GM19395 (cell line): ENCODE results near the gene KRTAP10-8.
"Not testable (repeated sequence)": the region's sequence is repeated elsewhere in the genome, so short reads cannot be mapped to it uniquely, and the experiment has no call there.

Experiments used
- ATAC-seq: cut with Tn5 transposase; IDR thresholded peaks from one replicate; pipeline ENCODE4 v1.9.1; 2021; ENCODE audit warnings: mild to moderate bottlenecking, moderate library complexity; ENCODE audit not compliant: unreplicated experiment

The KRTAP10-8 gene

DNA sequence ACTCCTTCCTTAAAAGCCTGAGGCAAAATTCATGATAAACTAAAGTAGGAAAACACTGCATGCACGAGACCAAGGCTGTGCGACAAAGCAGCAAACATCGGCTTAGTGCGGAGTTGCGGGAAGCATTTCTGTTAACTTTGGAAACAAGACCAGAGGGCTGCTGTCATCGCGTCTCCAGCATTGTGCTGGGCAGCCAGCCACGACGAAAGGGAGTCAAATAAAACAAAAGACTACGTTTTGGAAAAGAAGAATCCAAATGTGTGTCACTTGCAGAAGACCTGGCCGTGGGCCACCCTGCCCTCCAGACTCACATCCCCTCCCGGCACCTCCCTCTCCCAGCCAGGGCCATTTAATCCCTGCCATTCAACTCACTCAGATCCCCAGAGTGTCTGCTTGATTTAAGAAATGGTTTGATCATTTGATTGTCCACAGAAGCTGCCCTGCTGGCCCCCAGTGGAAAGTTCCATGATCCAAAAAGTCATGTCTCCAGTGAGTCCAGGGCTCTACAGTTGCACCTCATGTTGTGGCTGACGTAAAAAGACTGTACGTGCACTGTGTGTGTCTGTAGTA lies 31.9 kb downstream of the KRTAP10-8 start:
- ATAC-seq, result no peak

DNA sequence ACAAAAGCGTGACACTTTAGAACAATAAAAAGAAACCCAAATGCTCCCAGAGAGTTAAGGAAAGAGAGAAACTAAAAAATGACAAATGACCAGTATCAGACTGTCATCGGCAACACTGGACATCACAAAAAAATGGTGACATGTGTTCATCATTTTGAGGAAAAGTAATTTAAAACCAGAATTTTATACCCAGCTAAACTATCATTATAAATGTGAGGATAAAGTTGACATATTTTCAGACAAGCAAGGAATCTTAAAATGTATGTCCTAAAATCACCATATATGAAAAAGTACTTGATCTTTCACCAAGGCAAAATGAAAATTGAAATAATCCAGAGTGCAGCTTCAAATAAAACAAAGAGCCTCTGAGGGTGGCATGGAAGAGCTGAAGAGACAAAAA lies 33.0 kb downstream of the KRTAP10-8 start:
- ATAC-seq, result no peak

DNA sequence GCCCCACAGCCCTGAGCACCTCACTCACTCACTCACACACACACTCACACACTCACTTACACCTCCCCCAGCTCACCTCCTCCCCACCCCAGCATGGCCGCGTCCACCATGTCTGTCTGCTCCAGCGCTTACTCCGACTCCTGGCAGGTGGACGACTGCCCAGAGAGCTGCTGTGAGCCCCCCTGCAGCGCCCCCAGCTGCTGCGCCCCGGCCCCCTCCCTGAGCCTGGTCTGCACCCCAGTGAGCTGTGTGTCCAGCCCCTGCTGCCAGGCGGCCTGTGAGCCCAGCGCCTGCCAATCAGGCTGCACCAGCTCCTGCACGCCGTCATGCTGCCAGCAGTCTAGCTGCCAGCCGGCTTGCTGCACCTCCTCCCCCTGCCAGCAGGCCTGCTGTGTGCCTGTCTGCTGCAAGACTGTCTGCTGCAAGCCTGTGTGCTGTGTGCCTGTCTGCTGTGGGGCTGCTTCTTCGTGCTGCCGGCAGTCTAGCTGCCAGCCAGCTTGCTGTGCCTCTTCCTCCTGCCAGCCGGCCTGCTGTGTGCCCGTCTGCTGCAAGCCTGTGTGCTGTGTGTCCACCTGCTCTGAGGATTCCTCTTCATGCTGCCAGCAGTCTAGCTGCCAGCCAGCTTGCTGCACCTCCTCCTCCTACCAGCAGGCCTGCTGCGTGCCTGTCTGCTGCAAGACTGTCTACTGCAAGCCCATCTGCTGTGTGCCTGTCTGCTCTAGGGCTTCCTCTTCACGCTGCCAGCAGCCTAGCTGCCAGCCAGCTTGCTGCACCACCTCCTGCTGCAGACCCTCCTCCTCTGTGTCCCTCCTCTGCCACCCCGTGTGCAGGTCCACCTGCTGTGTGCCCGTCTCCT lies 34.7 kb downstream of the KRTAP10-8 start, which contains the start of gene KRTAP10-11:
KRTAP10-11 (plus strand) TSS at position 49 of the 856 bp plus-strand sequence; CDS start at position 94, 45 bp downstream.
- ATAC-seq, result not testable (repeated sequence)

DNA sequence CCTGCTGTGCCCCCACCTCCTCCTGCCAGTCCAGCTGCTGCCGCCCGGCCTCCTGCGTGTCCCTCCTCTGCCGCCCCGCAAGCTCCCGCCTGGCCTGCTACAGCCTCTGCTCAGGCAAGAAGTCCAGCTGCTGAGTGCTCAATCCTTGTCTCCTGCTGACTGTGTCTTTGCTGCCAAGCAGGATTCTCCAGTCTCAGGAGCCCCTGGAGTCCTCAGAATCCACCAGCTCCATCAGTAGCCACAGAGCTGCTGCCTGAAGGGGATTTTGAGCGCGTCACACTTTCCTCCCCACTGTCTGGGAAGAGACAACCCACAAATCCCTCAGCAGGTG lies 35.3 kb downstream of the KRTAP10-8 start:
- ATAC-seq, result no peak

DNA sequence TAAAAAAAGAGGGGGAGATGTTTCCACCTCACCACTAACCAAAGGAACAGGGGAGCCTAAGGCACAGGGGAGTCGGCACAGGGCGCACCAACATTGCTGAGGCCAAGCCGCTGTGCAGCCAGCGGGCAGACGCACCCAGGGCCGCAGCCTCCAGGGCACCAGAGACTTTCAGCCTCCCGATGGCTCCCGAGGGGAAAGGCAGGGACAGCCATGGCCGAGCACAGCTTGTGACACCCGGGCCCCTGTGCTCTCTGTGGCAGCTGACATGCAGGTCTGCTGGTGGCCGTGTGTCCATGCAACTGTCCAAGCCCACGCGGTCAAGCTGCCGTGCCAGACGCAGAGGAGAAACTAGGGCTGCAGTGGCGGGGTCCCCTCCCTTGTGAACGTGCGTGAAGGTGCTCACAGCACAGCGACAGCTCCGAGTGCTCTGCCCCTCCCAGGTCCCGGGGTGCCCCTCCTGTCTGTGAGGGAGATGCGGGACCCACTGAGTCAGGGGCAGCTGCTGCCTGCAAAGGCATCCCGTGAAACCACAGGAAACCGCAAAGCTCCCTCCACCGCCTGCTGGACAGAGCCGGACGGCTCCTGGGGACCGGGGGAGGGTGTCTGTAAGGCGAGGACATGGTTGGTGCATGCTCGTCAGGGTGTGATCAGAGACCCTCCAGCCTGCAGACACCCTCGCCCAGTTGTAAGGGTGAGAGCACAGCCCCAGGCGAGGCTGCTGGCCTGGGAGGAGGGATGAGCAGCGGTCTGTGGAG lies 36.9 kb downstream of the KRTAP10-8 start:
- ATAC-seq, result no peak

DNA sequence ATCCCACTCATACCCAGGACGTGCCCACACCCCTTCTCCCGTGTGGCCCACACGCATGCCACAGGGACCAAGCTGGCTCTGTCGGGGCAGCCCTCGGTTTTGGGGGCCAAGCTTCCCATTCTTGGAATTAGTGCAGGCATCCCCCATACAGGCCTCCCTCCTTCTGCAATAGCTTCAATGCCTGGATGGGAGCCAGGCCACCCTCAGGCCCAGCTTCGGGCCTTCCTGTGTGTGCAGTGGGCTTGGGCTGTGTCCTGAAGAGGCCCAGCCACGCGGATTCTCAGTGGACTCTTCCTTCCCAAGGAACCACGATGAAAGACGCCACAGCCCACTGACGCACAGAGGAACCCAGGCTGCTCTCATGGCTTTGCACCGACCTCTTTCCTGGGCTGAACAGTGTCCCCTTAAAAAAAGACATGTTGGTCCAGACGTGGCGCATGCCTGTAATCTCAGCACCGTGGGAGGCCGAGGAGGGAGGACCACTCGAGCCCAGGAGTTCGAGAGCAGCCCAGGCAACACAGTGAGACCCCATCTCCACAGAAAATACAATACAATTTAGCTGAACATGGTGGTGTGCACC lies 37.7 kb downstream of the KRTAP10-8 start:
- no peak for ATAC-seq

DNA sequence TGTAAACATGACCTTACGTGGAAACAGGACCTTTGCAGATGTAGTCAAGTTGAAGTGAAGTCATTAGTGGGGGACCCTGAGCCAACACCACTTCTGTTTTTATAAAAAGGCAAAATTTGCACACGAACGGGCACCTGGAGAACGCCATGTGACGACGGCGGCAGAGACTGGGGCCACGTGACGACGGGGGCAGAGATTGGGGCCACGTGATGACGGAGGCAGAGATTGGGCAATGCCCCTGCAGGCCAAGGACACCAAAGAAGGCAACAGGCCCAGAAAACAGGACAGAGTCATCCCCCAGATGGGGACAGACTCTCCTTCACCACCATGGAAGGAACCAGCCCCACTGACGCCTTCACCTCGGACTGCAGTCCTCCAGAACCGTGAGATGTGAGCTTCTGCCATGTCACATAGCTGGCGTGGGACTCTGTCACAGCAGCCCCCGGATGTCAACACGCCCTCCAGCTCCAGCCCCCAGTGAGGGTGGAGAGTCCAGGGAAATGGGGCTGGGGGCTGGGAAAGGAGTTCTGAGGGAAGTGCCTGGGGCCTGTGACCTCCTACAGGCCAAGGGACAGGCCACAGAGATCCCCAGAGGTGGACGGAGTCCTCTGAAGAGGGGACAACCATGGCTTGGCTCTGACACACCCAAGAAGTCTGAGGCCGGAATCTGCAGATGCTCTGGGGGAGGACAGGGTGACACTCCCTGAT lies 38.5 kb downstream of the KRTAP10-8 start:
- ATAC-seq, result no peak

DNA sequence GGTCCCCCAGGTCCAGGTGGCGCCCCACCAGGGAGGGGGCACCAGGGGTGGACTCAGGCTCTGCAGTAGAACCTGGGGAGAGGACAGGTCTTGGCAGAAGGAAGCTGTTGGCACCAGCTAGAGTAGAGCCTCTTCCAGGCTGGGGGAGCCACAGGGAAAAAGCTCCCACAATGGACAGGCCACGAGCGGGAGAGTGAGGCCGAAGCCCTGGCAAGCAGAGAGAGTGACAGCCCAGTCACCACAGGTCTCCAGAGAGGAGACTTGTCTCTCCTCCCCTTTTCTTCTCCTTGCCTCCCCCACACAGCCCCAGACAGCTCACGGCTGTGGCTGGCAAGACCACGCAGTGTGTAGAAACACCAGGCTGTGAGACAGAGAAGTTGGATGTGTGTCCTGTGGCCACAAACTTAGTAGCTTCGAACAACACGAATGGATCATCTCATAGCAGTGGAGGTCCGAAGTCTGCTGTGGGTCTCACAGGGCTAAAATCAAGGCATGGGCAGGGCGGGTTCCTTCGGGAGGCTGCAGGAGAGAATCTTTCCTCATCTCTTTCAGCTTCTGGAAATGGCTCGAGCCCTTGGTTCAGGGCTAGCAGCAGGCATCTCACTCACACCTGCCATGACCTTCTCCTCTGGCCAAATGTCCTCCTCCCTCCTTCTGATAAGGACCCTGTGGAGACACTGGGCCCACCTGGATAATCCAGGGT lies 39.2 kb downstream of the KRTAP10-8 start:
- no peak for ATAC-seq

DNA sequence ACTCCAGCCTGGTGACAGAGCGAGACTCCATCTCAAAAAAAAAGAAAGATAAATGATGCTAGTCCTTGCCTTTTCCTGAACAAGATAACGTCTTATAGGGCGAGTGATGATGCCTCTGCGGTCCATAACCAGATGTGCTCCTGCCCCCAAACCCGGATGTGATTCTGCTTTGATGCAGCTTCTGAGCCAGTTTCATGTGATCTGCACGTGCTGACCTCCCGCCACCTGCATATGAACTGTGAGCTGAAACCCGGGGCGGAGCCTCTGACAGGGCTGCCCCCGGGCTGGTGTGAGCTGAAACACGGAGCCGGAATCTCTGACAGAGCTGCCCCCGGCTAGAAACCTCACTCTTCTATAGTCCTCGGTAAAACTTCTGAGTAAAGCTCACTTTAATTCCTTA lies 41.2 kb downstream of the KRTAP10-8 start:
- ATAC-seq, result no peak

DNA sequence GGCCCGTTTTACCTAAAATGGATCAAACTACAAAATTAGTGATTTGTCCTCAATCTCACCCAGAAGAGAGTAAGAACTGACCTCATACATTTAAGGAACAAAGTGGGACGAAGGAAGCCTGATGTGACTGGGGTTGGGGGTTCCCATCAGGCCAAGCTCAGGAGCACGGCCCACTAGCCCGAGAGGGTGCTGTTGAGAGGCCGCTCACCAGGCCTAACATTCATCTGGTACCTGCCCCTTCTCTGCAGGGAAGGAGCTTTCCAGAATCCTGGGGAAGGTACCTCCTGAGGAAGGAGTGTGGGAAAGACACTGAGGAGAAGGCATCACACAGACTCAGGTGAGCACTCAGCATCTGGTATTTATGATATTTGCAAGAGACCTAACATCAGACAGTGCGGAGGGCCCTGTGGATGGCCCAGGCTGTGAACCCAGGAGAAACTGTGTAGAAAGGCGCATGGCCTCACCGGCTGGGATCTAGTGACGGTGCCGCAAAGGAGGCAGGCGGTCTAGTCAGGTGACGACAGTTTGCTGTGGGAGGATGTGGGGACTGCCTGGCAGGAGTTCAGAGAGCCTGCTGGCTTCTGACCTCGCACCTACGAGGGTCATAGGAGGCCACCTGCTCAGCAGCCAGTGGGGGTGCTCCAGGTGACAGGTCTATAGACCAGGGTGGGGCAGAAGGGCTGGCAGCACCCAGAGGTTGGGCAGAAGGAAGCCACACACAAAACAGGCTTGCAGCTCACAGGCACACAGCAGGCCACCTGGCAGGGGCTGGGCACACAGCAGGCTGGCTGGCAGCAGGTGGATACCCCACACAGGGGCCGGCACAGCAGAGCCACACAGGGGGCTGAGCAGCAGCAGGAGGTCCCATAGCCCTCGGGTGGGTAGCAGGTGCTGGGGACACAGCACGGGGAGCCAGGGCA lies 42.0 kb downstream of the KRTAP10-8 start:
- no peak for ATAC-seq

DNA sequence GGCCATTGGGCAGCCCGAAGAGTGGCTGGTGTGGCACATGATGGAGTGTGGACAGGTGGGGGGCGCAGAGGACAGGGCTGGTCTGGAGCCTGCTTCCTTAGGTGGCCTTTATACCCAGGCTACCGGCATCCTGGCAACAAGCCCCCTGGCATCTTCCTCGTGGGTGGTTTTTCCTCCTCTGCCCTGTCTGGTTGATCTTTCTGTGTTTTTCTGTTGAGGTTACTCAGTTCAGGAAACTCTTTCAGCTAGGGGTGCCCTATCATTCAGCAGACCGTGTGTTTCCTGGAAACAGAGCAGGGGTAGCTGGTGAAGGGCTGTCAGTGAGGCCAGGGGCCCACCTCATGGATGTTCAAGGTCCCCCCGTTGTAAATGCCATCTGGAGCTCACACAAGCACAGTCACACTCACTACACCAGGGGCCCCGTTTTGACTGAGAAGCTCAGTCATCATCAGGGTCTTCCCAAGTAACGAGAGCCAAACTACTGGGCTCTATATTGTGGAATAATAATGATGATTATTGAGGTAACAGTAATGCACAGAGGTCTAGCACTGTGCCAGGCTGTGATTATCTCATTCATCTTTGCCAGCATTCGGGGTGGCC lies 42.8 kb downstream of the KRTAP10-8 start, which contains the start of gene KRTAP12-4:
KRTAP12-4 (minus strand) TSS at position 84 of the 600 bp plus-strand sequence; CDS start at position 39, 45 bp downstream.
- ATAC-seq, result no peak

DNA sequence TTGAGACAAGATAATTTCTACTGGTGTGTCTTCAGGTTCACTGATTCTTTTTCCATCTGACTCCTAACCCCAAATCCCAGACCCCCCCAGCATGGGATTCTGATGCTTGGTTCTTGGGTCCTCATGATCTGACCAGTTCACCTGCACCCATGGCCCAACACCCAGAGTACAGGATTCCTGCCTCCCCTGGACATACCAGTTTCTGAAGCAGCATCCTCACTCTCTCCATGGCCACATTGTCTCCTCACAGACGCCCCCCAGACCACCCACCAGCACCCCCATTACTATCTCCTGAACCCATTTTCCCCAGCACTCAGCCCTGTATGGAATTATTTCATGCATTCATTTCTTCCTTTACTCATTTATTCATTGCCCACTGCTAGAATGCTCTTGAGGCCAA lies 45.0 kb downstream of the KRTAP10-8 start:
- no peak for ATAC-seq

DNA sequence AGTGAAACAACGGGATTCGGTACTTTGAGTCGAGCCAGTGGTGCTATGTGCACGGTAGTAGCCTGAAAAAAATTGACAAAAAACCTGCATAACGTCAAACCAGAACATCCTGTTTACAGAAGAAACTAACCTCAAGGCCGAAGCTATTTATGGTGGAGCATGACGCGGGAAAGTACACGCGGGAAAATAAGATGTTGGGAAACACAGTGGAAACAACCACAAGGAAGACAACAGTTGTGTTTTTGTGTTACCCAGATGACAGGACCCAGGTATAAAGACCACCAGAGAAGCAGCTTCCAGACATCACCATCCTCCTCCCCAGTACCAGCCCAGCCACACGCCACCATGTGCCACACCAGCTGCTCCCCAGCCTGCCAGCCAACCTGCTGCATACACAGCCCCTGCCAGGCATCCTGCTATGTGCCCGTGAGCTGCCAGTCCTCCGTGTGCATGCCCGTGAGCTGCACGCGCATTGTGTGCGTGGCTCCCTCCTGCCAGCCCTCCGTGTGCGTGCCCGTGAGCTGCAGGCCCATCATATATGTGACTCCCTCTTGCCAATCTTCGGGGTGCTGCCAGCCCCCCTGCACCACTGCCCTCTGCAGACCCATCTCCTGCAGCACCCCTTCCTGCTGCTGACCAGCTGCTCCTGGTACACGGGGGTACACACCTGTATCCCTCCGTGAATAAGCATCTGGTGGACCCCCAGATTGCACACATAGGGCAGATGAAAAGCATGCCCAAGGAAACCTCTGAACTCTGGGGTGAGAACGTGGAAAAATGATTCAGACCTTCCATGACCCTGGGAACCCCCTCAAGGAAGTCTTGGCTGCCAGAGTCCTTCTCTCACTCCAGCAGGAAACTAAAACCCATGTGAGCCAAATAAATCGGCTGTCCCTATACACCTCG lies 46.0 kb downstream of the KRTAP10-8 start, which contains the start of gene KRTAP12-3:
KRTAP12-3 (plus strand) TSS at position 298 of the 906 bp plus-strand sequence; CDS start at position 346, 48 bp downstream.
- no peak for ATAC-seq

DNA sequence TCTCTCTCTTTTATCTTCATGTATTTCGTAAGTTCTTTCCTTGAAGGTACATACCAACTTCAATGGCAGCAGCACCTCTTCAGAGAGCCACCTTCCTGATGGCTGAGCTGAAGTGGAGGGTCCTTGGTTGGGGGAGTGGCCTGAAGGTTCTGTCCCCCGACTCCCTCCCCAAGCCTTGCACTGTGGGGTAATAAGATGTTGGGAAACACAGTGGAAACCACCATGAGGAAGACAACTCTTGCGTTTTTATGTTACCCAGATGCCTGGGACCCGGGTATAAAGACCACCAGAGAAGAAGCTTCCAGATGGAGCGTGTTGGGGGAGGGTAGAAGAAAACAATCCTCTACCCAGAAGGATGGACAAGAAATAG lies 46.6 kb downstream of the KRTAP10-8 start:
- no peak for ATAC-seq

DNA sequence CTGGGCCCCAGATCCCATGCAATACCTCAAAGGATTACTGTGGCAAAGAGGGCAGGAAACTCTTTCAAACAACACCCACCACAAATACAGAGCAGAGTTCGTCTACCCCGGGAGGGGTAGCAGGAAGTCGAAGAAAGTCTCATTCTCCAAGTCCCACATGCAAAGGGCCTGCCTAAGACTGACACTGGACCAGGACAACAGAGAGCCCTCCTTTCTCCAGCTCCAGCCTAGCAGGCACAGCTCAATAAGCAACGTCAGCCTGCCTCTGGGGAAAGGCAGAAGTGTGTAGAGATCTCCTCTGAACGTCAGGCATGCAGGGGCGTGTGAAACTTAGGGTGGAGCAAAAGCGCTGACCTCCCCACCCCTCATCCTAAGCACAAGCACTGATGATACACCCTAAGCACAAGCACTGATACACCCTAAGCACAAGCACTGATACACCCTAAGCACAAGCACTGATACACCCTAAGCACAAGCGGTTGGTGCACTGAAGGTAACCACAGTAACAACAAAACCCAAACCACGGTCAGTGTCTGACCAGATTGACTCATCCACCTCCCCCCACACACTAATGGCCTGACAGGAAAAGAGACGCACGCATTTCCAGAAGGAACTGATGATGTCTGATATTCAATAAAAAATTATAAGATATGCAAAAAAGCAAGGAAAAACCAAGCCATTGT lies 47.2 kb downstream of the KRTAP10-8 start:
- no peak for ATAC-seq

DNA sequence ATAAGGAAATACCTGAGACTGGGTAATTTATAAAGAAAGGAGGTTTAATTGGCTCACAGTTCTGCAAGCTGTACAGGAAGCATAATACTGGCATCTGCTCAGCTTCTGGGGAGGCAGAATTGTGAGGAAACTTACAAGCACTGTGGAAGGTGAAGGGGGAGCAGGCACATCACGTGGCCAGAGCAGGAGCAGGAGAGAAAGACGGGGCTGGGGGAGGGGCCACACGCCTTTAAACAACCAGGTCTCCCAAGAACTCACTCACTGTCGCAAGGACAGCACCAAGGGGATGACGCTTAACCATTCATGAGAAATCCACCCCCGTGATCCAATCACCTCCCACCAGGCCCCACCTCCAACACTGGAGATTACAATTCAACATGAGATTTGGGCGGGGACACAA lies 49.7 kb downstream of the KRTAP10-8 start:
- ATAC-seq, result not testable (repeated sequence)
